ENCODE results near the gene NCAM1. TPM values are rescaled to one million over a fixed set of nuclear protein-coding genes. Genes with fewer than 3 reads are reported as not detected.
"Not testable (repeated sequence)": the region's sequence is repeated elsewhere in the genome, so short reads cannot be mapped to it uniquely, and the experiment has no call there.

The NCAM1 gene
- under 1 TPM in 1 of 2 donors, not detected in 1; 0.60 TPM for total RNA-seq

- Mint-ChIP-seq H3K36me3 (ENCODE audit: insufficient read depth in 2 of 2) (peaks cover 0 to 2% of the 10 kb centered on the region in 2 donors), H3K27me3 (ENCODE audit: low read depth) (peaks cover 68% of the 10 kb centered on the region), H3K4me3 (peak within 1 kb of the TSS; percentile 89), H3K27ac (no peak within 1 kb of the TSS), H3K4me1 (ENCODE audit: low read depth) (peaks cover 12% of the 10 kb centered on the region), H3K9me3 (peaks cover 0 to 3% of the 10 kb centered on the region in 2 donors)
- ATAC-seq (replicated peaks in 1 of 2) (peak; percentile 52 to 59), DNase-seq (peak; percentile 20 to 37)
Measured at GRCh38 chr11:112961146-112961668, at the start of gene NCAM1. TSS of gene NCAM1 (plus strand) at chr11:112961420.

- H3K9me3 Mint-ChIP-seq: peaks cover 0 to 1% of the 10 kb centered on the region in 2 donors
- H3K4me1 Mint-ChIP-seq (ENCODE audit: low read depth): no peaks in the 10 kb centered on the region
- DNase-seq (no peak), ATAC-seq (replicated peaks in 1 of 2) (no peak)
- no peaks in the 10 kb centered on the region for H3K36me3 Mint-ChIP-seq (ENCODE audit: insufficient read depth in 2 of 2)
- H3K27ac Mint-ChIP-seq: no peak overlapping the region
- H3K4me3 Mint-ChIP-seq: no peak overlapping the region
- no peaks in the 10 kb centered on the region for H3K27me3 Mint-ChIP-seq (ENCODE audit: low read depth)
Measured at GRCh38 chr11:112922606-112923005, 38.6 kb upstream of the NCAM1 start.

GRCh38 chr11:112924836-112925235 is 36.4 kb upstream of the NCAM1 start:
- not testable (repeated sequence) for H3K27me3 Mint-ChIP-seq (ENCODE audit: low read depth); H3K36me3 Mint-ChIP-seq (ENCODE audit: insufficient read depth in 2 of 2); H3K9me3 Mint-ChIP-seq; ATAC-seq (replicated peaks in 1 of 2); H3K4me3 Mint-ChIP-seq; H3K4me1 Mint-ChIP-seq (ENCODE audit: low read depth); DNase-seq; H3K27ac Mint-ChIP-seq

GRCh38 chr11:112925516-112926310 is 35.5 kb upstream of the NCAM1 start:
- no peak for DNase-seq
- no peak for ATAC-seq (replicated peaks in 1 of 2)
- H3K4me3 Mint-ChIP-seq: no peak overlapping the region
- peaks cover 0 to 1% of the 10 kb centered on the region in 2 donors for H3K9me3 Mint-ChIP-seq
- no peaks in the 10 kb centered on the region for H3K27me3 Mint-ChIP-seq (ENCODE audit: low read depth)
- H3K27ac Mint-ChIP-seq: no peak overlapping the region
- no peaks in the 10 kb centered on the region for H3K36me3 Mint-ChIP-seq (ENCODE audit: insufficient read depth in 2 of 2)
- no peaks in the 10 kb centered on the region for H3K4me1 Mint-ChIP-seq (ENCODE audit: low read depth)

- Mint-ChIP-seq H3K4me1 (ENCODE audit: low read depth) (no peaks in the 10 kb centered on the region), H3K27me3 (ENCODE audit: low read depth) (no peaks in the 10 kb centered on the region), H3K27ac (no peak overlapping the region), H3K9me3 (no peaks in the 10 kb centered on the region), H3K36me3 (ENCODE audit: insufficient read depth in 2 of 2) (no peaks in the 10 kb centered on the region), H3K4me3 (no peak overlapping the region)
- DNase-seq (no peak), ATAC-seq (replicated peaks in 1 of 2) (no peak)
Measured at GRCh38 chr11:112928136-112928535, 33.1 kb upstream of the NCAM1 start.

GRCh38 chr11:112929432-112929831 is 31.8 kb upstream of the NCAM1 start:
- H3K9me3 Mint-ChIP-seq: no peaks in the 10 kb centered on the region
- H3K36me3 Mint-ChIP-seq (ENCODE audit: insufficient read depth in 2 of 2): no peaks in the 10 kb centered on the region
- H3K27me3 Mint-ChIP-seq (ENCODE audit: low read depth): no peaks in the 10 kb centered on the region
- DNase-seq (no peak), ATAC-seq (replicated peaks in 1 of 2) (no peak)
- no peak overlapping the region for H3K27ac Mint-ChIP-seq
- H3K4me1 Mint-ChIP-seq (ENCODE audit: low read depth): no peaks in the 10 kb centered on the region
- no peak overlapping the region for H3K4me3 Mint-ChIP-seq

GRCh38 chr11:112931703-112932102 is 29.5 kb upstream of the NCAM1 start:
- no peak for DNase-seq
- Mint-ChIP-seq H3K27me3 (ENCODE audit: low read depth) (no peaks in the 10 kb centered on the region), H3K36me3 (ENCODE audit: insufficient read depth in 2 of 2) (no peaks in the 10 kb centered on the region), H3K4me1 (ENCODE audit: low read depth) (no peaks in the 10 kb centered on the region), H3K9me3 (no peaks in the 10 kb centered on the region), H3K27ac (no peak overlapping the region), H3K4me3 (no peak overlapping the region)
- ATAC-seq (replicated peaks in 1 of 2): no peak

GRCh38 chr11:112932593-112932992 is 28.6 kb upstream of the NCAM1 start:
- no peaks in the 10 kb centered on the region for H3K4me1 Mint-ChIP-seq (ENCODE audit: low read depth)
- ATAC-seq (replicated peaks in 1 of 2) (no peak), DNase-seq (no peak)
- H3K27ac Mint-ChIP-seq: no peak overlapping the region
- H3K36me3 Mint-ChIP-seq (ENCODE audit: insufficient read depth in 2 of 2): no peaks in the 10 kb centered on the region
- H3K9me3 Mint-ChIP-seq: no peaks in the 10 kb centered on the region
- H3K4me3 Mint-ChIP-seq: no peak overlapping the region
- H3K27me3 Mint-ChIP-seq (ENCODE audit: low read depth): no peaks in the 10 kb centered on the region

- H3K27ac Mint-ChIP-seq: no peak overlapping the region
- H3K4me3 Mint-ChIP-seq: no peak overlapping the region
- no peak for ATAC-seq (replicated peaks in 1 of 2)
- peaks cover 12% of the 10 kb centered on the region for H3K27me3 Mint-ChIP-seq (ENCODE audit: low read depth)
- no peaks in the 10 kb centered on the region for H3K4me1 Mint-ChIP-seq (ENCODE audit: low read depth)
- no peak for DNase-seq
- peaks cover 0 to 1% of the 10 kb centered on the region in 2 donors for H3K9me3 Mint-ChIP-seq
- no peaks in the 10 kb centered on the region for H3K36me3 Mint-ChIP-seq (ENCODE audit: insufficient read depth in 2 of 2)
Measured at GRCh38 chr11:112933970-112934369, 27.2 kb upstream of the NCAM1 start.

- DNase-seq: no peak
- peaks cover 21% of the 10 kb centered on the region for H3K27me3 Mint-ChIP-seq (ENCODE audit: low read depth)
- peaks cover 0 to 1% of the 10 kb centered on the region in 2 donors for H3K9me3 Mint-ChIP-seq
- no peaks in the 10 kb centered on the region for H3K4me1 Mint-ChIP-seq (ENCODE audit: low read depth)
- ATAC-seq (replicated peaks in 1 of 2): no peak
- H3K4me3 Mint-ChIP-seq: no peak overlapping the region
- H3K27ac Mint-ChIP-seq: no peak overlapping the region
- no peaks in the 10 kb centered on the region for H3K36me3 Mint-ChIP-seq (ENCODE audit: insufficient read depth in 2 of 2)
Measured at GRCh38 chr11:112941104-112941503, 20.1 kb upstream of the NCAM1 start.

GRCh38 chr11:112942966-112943643 is 18.1 kb upstream of the NCAM1 start:
- DNase-seq: no peak
- no peak for ATAC-seq (replicated peaks in 1 of 2)
- no peaks in the 10 kb centered on the region for H3K4me1 Mint-ChIP-seq (ENCODE audit: low read depth)
- H3K27me3 Mint-ChIP-seq (ENCODE audit: low read depth): peaks cover 26% of the 10 kb centered on the region
- H3K4me3 Mint-ChIP-seq: no peak overlapping the region
- no peaks in the 10 kb centered on the region for H3K36me3 Mint-ChIP-seq (ENCODE audit: insufficient read depth in 2 of 2)
- H3K27ac Mint-ChIP-seq: no peak overlapping the region
- H3K9me3 Mint-ChIP-seq: peaks cover 0 to 4% of the 10 kb centered on the region in 2 donors

GRCh38 chr11:112946866-112947265 is 14.4 kb upstream of the NCAM1 start:
- Mint-ChIP-seq H3K27ac (no peak overlapping the region), H3K36me3 (ENCODE audit: insufficient read depth in 2 of 2) (no peaks in the 10 kb centered on the region), H3K27me3 (ENCODE audit: low read depth) (peaks cover 12% of the 10 kb centered on the region), H3K4me1 (ENCODE audit: low read depth) (no peaks in the 10 kb centered on the region), H3K9me3 (peaks cover 0 to 5% of the 10 kb centered on the region in 2 donors), H3K4me3 (no peak overlapping the region)
- no peak for DNase-seq
- ATAC-seq (replicated peaks in 1 of 2): no peak

GRCh38 chr11:112949781-112950575 is 11.2 kb upstream of the NCAM1 start:
- Mint-ChIP-seq H3K9me3 (peaks cover 0 to 5% of the 10 kb centered on the region in 2 donors), H3K27me3 (ENCODE audit: low read depth) (peaks cover 19% of the 10 kb centered on the region), H3K36me3 (ENCODE audit: insufficient read depth in 2 of 2) (no peaks in the 10 kb centered on the region), H3K27ac (no peak overlapping the region), H3K4me1 (ENCODE audit: low read depth) (no peaks in the 10 kb centered on the region), H3K4me3 (no peak overlapping the region)
- ATAC-seq (replicated peaks in 1 of 2) (no peak), DNase-seq (no peak)
